Retinal pigment epithelial cell (primary cell): Measurements from ENCODE around the gene LMOD1.

ENCODE experiments used
- DNase-seq: peaks from one replicate; pipeline ENCODE4 v3.0.0-alpha.2; 2010; ENCODE audit warnings: low read depth
- H3K4me3 ChIP-seq: 2 replicates; pipeline ENCODE4 v1.5.1; 2011; ENCODE audit warnings: mild to moderate bottlenecking, low read length, control low read depth, moderate library complexity
- CTCF ChIP-seq: conservative IDR thresholded peaks from 2 replicates; pipeline ENCODE4 v1.5.1; 2011; ENCODE audit warnings: low read depth, low read length, control low read depth, inconsistent platforms

The LMOD1 gene

GRCh38 chr1:201883266-201883665, 63.1 kb downstream of the LMOD1 start:
- no peak for DNase-seq
- no peak for TF ChIP-seq CTCF
- no peak overlapping the region for H3K4me3 ChIP-seq

GRCh38 chr1:201882665-201883132, 63.6 kb downstream of the LMOD1 start:
- H3K4me3 ChIP-seq, result no peak overlapping the region
- DNase-seq, result peak; percentile 45
- TF ChIP-seq CTCF, result peak; percentile 31

- H3K4me3 ChIP-seq, result no peak overlapping the region
- no peak for TF ChIP-seq CTCF
- DNase-seq, result no peak
Observed at GRCh38 chr1:201881617-201882016, 64.7 kb downstream of the LMOD1 start.

- TF ChIP-seq CTCF, result no peak
- DNase-seq, result no peak
- H3K4me3 ChIP-seq, result no peak overlapping the region
Observed at GRCh38 chr1:201880928-201881571, 65.3 kb downstream of the LMOD1 start.

- H3K4me3 ChIP-seq, result no peak overlapping the region
- no peak for DNase-seq
- peak; percentile 74 for TF ChIP-seq CTCF
Observed at GRCh38 chr1:201877877-201878401, 68.4 kb downstream of the LMOD1 start.

- DNase-seq, result no peak
- peak; percentile 69 for TF ChIP-seq CTCF
- H3K4me3 ChIP-seq, result no peak overlapping the region
Observed at GRCh38 chr1:201876148-201876818, 70.1 kb downstream of the LMOD1 start.

GRCh38 chr1:201874672-201875071, 71.7 kb downstream of the LMOD1 start:
- no peak overlapping the region for H3K4me3 ChIP-seq
- no peak for TF ChIP-seq CTCF
- no peak for DNase-seq
